Measurements from ENCODE around the gene ZNF384. TPM values are rescaled to one million over a fixed set of nuclear protein-coding genes. Genes with fewer than 3 reads are reported as not detected.

ZNF384 gene
- total RNA-seq, 1 donor from 2014 or later = 38.0 TPM

DNA sequence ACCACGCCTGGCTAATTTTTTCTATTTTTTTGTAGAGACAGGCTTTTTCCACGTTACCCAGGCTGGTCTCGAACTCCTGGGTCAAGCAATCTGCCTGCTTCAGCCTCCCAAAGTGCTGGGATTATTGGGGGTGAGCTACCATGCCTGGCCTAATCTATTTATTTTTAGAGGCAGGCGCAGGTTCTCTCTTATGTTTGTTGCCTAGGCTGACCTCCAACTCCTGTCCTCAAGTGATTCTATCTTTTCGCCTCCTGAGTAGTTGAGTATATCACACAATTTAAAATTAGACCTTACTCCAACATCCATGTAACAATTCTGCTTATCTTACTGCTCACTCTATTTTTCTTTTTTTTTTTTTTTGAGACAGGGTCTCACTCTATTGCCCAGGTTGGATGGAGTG is 35.2 kb downstream of the ZNF384 start:
- no peak overlapping the region for H2AFZ ChIP-seq (replicated peaks)
- H3K9me3 ChIP-seq (ENCODE audit: low read depth) = no peaks in the 10 kb centered on the region
- no peak overlapping the region for H3K4me3 Mint-ChIP-seq
- no peaks in the 10 kb centered on the region for H3K9me3 Mint-ChIP-seq
- H4K20me1 ChIP-seq (ENCODE audit: low read depth) = no peaks in the 10 kb centered on the region
- peaks cover 18% of the 10 kb centered on the region for H3K79me2 ChIP-seq (ENCODE audit: low read depth)
- peak overlapping the region; percentile 3 for H3K9ac ChIP-seq
- no peaks in the 10 kb centered on the region for H3K4me1 ChIP-seq
- no peaks in the 10 kb centered on the region for H3K27me3 ChIP-seq
- no peaks in the 10 kb centered on the region for H3F3A ChIP-seq (ENCODE audit: low read depth)
- H3K4me3 ChIP-seq = no peak overlapping the region
- no peak overlapping the region for H3K4me2 ChIP-seq
- TF ChIP-seq, protein P1, sequence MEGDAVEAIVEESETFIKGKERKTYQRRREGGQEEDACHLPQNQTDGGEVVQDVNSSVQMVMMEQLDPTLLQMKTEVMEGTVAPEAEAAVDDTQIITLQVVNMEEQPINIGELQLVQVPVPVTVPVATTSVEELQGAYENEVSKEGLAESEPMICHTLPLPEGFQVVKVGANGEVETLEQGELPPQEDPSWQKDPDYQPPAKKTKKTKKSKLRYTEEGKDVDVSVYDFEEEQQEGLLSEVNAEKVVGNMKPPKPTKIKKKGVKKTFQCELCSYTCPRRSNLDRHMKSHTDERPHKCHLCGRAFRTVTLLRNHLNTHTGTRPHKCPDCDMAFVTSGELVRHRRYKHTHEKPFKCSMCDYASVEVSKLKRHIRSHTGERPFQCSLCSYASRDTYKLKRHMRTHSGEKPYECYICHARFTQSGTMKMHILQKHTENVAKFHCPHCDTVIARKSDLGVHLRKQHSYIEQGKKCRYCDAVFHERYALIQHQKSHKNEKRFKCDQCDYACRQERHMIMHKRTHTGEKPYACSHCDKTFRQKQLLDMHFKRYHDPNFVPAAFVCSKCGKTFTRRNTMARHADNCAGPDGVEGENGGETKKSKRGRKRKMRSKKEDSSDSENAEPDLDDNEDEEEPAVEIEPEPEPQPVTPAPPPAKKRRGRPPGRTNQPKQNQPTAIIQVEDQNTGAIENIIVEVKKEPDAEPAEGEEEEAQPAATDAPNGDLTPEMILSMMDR (IDR thresholded peaks at IDR 0.05) = no peak
- TF ChIP-seq EZH2phosphoT487 (IDR thresholded peaks at IDR 0.05) (no peak), EZH2 (IDR thresholded peaks at IDR 0.05) (no peak)
- H3K27me3 Mint-ChIP-seq (ENCODE audit: insufficient read depth, low read depth) = peaks cover 3% of the 10 kb centered on the region
- DNase-seq (ENCODE audit: low spot score) = no peak
- H3K27ac ChIP-seq = no peak overlapping the region
- peaks cover 34% of the 10 kb centered on the region for H3K36me3 Mint-ChIP-seq
- no peaks in the 10 kb centered on the region for H3K36me3 ChIP-seq
- H3K27ac Mint-ChIP-seq = no peak overlapping the region
- H3K4me1 Mint-ChIP-seq = no peaks in the 10 kb centered on the region

DNA sequence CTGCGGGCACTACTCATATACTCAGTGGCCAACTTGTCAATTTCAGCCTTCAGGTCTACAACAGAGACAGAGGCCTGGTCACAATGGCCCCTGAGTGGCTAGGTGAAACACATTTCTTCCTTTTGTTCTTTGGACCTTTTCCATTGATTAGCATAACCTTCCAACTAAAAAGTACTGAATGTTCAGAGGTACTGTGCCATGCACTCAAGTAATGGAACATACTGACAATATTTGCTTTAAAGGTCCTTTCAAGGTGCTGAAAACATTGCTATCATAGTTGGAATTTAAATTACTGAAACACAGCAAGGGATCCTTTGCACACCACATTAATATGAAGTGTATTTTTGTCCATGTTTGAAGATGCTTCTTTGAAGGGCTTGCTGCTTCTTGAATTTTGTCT is 35.8 kb downstream of the ZNF384 start:
- Histone ChIP-seq H2AFZ (replicated peaks) (no peak overlapping the region), H3K27me3 (no peaks in the 10 kb centered on the region), H3K79me2 (ENCODE audit: low read depth) (peaks cover 12% of the 10 kb centered on the region), H3K36me3 (no peaks in the 10 kb centered on the region), H3K4me1 (no peaks in the 10 kb centered on the region), H3K4me3 (no peak overlapping the region), H3K27ac (no peak overlapping the region), H3K9me3 (ENCODE audit: low read depth) (no peaks in the 10 kb centered on the region), H4K20me1 (ENCODE audit: low read depth) (no peaks in the 10 kb centered on the region), H3K9ac (no peak overlapping the region), H3F3A (ENCODE audit: low read depth) (no peaks in the 10 kb centered on the region), H3K4me2 (no peak overlapping the region)
- TF ChIP-seq EZH2 (IDR thresholded peaks at IDR 0.05) = no peak
- TF ChIP-seq EZH2phosphoT487 (IDR thresholded peaks at IDR 0.05) = no peak
- TF ChIP-seq, protein P1 (IDR thresholded peaks at IDR 0.05) = no peak
- H3K4me3 Mint-ChIP-seq = no peak overlapping the region
- H3K27me3 Mint-ChIP-seq (ENCODE audit: insufficient read depth, low read depth) = no peaks in the 10 kb centered on the region
- H3K36me3 Mint-ChIP-seq = peaks cover 31% of the 10 kb centered on the region
- H3K27ac Mint-ChIP-seq = no peak overlapping the region
- H3K9me3 Mint-ChIP-seq = no peaks in the 10 kb centered on the region
- no peak for DNase-seq (ENCODE audit: low spot score)
- no peaks in the 10 kb centered on the region for H3K4me1 Mint-ChIP-seq

DNA sequence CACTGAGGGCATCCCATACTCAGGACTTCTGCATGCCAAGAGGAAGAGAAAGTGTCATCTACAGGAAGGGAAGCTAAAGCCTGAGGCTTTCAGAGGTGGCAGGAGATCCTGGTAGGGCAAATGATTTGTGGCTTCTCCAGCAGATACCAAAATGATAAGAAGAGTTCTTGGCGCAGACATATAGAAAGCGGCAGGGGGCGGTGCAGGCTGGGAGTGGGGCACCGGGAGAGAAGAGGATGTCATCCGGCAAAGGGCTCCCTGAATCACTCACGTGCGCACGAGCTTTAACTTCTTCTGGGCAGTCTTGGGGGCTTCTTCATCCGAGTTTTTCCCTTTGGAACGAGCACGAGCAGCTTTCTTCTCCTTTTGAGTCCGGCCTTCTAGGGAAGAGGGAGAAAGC is 36.8 kb downstream of the ZNF384 start:
- Histone ChIP-seq H2AFZ (replicated peaks) (no peak overlapping the region), H3K36me3 (no peaks in the 10 kb centered on the region), H3K4me3 (no peak overlapping the region), H3K79me2 (ENCODE audit: low read depth) (peaks cover 5% of the 10 kb centered on the region), H4K20me1 (ENCODE audit: low read depth) (no peaks in the 10 kb centered on the region), H3K27ac (no peak overlapping the region), H3K4me2 (no peak overlapping the region), H3K9ac (no peak overlapping the region), H3K27me3 (no peaks in the 10 kb centered on the region), H3K9me3 (ENCODE audit: low read depth) (no peaks in the 10 kb centered on the region), H3F3A (ENCODE audit: low read depth) (no peaks in the 10 kb centered on the region), H3K4me1 (no peaks in the 10 kb centered on the region)
- peaks cover 2% of the 10 kb centered on the region for H3K27me3 Mint-ChIP-seq (ENCODE audit: insufficient read depth, low read depth)
- H3K4me1 Mint-ChIP-seq = no peaks in the 10 kb centered on the region
- peaks cover 33% of the 10 kb centered on the region for H3K36me3 Mint-ChIP-seq
- no peaks in the 10 kb centered on the region for H3K9me3 Mint-ChIP-seq
- TF ChIP-seq EZH2 (IDR thresholded peaks at IDR 0.05) (no peak), EZH2phosphoT487 (IDR thresholded peaks at IDR 0.05) (no peak)
- TF ChIP-seq, protein P1 (IDR thresholded peaks at IDR 0.05) = no peak
- H3K27ac Mint-ChIP-seq = no peak overlapping the region
- no peak for DNase-seq (ENCODE audit: low spot score)
- H3K4me3 Mint-ChIP-seq = no peak overlapping the region
